Measurements from ENCODE around the gene MS4A7. TPM values are rescaled to one million over a fixed set of nuclear protein-coding genes. Genes with fewer than 3 reads are reported as not detected.

Gene MS4A7
- total RNA-seq, 1 experiment from 2014 or later: 0.22 TPM

DNA sequence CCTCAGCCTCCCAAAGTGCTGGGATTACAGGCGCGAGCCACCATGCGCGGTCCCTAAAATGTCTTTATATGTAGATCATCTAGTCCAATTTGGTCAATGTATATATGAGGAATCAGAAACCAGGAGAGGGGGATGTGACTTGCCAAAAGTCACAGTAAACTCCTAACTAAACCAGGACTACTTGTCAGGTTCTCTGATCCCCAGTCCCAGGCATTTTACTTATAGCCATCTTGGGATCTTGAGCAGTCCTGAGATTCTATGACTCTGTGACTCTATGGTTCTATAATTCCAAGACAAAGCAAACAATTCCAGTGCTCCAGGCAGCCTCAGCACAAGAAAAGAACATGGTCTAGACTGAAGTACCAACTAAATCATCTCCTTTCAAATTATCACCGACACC lies 50.9 kb downstream of the MS4A7 start, which contains the start of gene MS4A5:
Gene MS4A5 (plus strand): TSS at position 301 of the 400 bp plus-strand sequence. CDS start 103 bp downstream, outside the sequence.
- Histone ChIP-seq H3K9ac (ENCODE audit: low read length) (no peak within 1 kb of the TSS), H3K4me2 (ENCODE audit: low read length) (peak within 1 kb of the TSS; percentile 46), H3K27me3 (ENCODE audit: insufficient read depth, low read length) (no peaks in the 10 kb centered on the region), H3K4me3 (replicated peaks in 1 of 2; ENCODE audit: low read depth in 1 of 2, low read length in 2 of 2) (no peak within 1 kb of the TSS), H2AFZ (ENCODE audit: low read depth, low read length, poor library complexity, severe bottlenecking) (peak within 1 kb of the TSS; percentile 70), H3K36me3 (ENCODE audit: control insufficient read depth in 1 of 2, insufficient read depth in 2 of 2, low read length in 2 of 2) (no peaks in the 10 kb centered on the region), H3K27ac (ENCODE audit: low read depth, low read length) (no peak within 1 kb of the TSS), H3K79me2 (ENCODE audit: insufficient read depth, low read length) (no peaks in the 10 kb centered on the region), H3K4me1 (ENCODE audit: control insufficient read depth in 1 of 2, insufficient read depth in 2 of 2, low read length in 2 of 2) (peaks cover 5 to 9% of the 10 kb centered on the region in 2 experiments; a peak in 3 of 4 replicates), H4K20me1 (ENCODE audit: insufficient read depth) (no peaks in the 10 kb centered on the region), H3K9me3 (ENCODE audit: control insufficient read depth in 1 of 2, insufficient read depth in 1 of 2, low read depth in 1 of 2, low read length in 2 of 2) (no peaks in the 10 kb centered on the region), H3K9me2 (ENCODE audit: insufficient read depth) (no peaks in the 10 kb centered on the region)
- no peak for TF ChIP-seq ELF1 (IDR thresholded peaks at IDR 0.05; ENCODE audit: borderline replicate concordance, low read depth)
- TF ChIP-seq SIN3A (IDR thresholded peaks at IDR 0.05; ENCODE audit: low read depth): no peak
- no peak for TF ChIP-seq ZNF274 (IDR thresholded peaks at IDR 0.05; ENCODE audit: low read depth, low read length)
- TF ChIP-seq EGR1 (IDR thresholded peaks at IDR 0.05; ENCODE audit: low read depth): no peak
- TF ChIP-seq MAX (IDR thresholded peaks at IDR 0.05): no peak
- TF ChIP-seq FOSL1 (IDR thresholded peaks at IDR 0.05; ENCODE audit: low read depth): no peak
- TF ChIP-seq, protein P1, sequence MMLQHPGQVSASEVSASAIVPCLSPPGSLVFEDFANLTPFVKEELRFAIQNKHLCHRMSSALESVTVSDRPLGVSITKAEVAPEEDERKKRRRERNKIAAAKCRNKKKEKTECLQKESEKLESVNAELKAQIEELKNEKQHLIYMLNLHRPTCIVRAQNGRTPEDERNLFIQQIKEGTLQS (IDR thresholded peaks at IDR 0.05): no peak
- no peak for TF ChIP-seq CBX3 (IDR thresholded peaks at IDR 0.05; ENCODE audit: low read depth)
- no peak for TF ChIP-seq TCF7L2 (IDR thresholded peaks at IDR 0.05; ENCODE audit: borderline replicate concordance, extremely low read depth, insufficient read depth, insufficient read length)
- TF ChIP-seq, protein P2, sequence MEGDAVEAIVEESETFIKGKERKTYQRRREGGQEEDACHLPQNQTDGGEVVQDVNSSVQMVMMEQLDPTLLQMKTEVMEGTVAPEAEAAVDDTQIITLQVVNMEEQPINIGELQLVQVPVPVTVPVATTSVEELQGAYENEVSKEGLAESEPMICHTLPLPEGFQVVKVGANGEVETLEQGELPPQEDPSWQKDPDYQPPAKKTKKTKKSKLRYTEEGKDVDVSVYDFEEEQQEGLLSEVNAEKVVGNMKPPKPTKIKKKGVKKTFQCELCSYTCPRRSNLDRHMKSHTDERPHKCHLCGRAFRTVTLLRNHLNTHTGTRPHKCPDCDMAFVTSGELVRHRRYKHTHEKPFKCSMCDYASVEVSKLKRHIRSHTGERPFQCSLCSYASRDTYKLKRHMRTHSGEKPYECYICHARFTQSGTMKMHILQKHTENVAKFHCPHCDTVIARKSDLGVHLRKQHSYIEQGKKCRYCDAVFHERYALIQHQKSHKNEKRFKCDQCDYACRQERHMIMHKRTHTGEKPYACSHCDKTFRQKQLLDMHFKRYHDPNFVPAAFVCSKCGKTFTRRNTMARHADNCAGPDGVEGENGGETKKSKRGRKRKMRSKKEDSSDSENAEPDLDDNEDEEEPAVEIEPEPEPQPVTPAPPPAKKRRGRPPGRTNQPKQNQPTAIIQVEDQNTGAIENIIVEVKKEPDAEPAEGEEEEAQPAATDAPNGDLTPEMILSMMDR (IDR thresholded peaks at IDR 0.05 in 2 of 3, conservative IDR thresholded peaks at IDR 0.05 in 1 of 3; ENCODE audit: borderline replicate concordance in 1 of 3, insufficient read depth in 1 of 3, low read depth in 2 of 3, low read length in 2 of 3): no peak
- no peak for TF ChIP-seq YY1 (IDR thresholded peaks at IDR 0.05; ENCODE audit: extremely low read depth, insufficient replicate concordance, low read depth, low read length)
- no peak for TF ChIP-seq REST (IDR thresholded peaks at IDR 0.05; ENCODE audit: low read depth)
- no peak for TF ChIP-seq RAD21 (IDR thresholded peaks at IDR 0.05; ENCODE audit: low read depth)
- TF ChIP-seq ZFX (IDR thresholded peaks at IDR 0.05): no peak
- no peak for TF ChIP-seq ZBTB33 (IDR thresholded peaks at IDR 0.05; ENCODE audit: extremely low read depth, insufficient replicate concordance, low read length)
- intact Hi-C loops (cut with micrococcal nuclease): no loop called here
- ChIA-PET RAD21 (ENCODE audit: low non-redundant PET in 1 of 2, low total read pairs in 2 of 2, uncharacterized antibody in 2 of 2, unreplicated experiment in 2 of 2) (no interaction called here), POLR2A (no interaction called here), CTCF (no interaction called here)
- ATAC-seq (no peak), DNase-seq (ENCODE audit: low read depth, low spot score) (no peak)
- no TSS peak for BruUV-seq (replicated peaks)

Measured in HCT116 (cell line).